ENCODE results near the gene SHOX. TPM values are rescaled to one million over a fixed set of nuclear protein-coding genes. Genes with fewer than 3 reads are reported as not detected.

The SHOX gene
- total RNA-seq, 1 experiment from 2014 or later = not detected

- no peaks in the 10 kb centered on the region for H3K27me3 ChIP-seq
- no peak for DNase-seq
- H3K36me3 ChIP-seq = no peaks in the 10 kb centered on the region
- no peak overlapping the region for H3K4me3 ChIP-seq
- H3K9me3 ChIP-seq = no peaks in the 10 kb centered on the region
Observed at GRCh38 chrX:675955-676295, 45.3 kb downstream of the SHOX start.

GRCh38 chrX:677376-677775 lies 46.8 kb downstream of the SHOX start:
- Histone ChIP-seq H3K27me3 (no peaks in the 10 kb centered on the region; the same call in 1 of the 2 replicates), H3K4me3 (no peak overlapping the region), H3K36me3 (no peaks in the 10 kb centered on the region), H3K9me3 (no peaks in the 10 kb centered on the region)
- no peak for DNase-seq

GRCh38 chrX:679291-679979 lies 48.8 kb downstream of the SHOX start:
- Histone ChIP-seq H3K36me3 (no peaks in the 10 kb centered on the region), H3K27me3 (no peaks in the 10 kb centered on the region; the same call in 1 of the 2 replicates), H3K9me3 (no peaks in the 10 kb centered on the region), H3K4me3 (no peak overlapping the region)
- no peak for DNase-seq

- Histone ChIP-seq H3K9me3 (no peaks in the 10 kb centered on the region), H3K27me3 (no peaks in the 10 kb centered on the region; the same call in 1 of the 2 replicates), H3K36me3 (no peaks in the 10 kb centered on the region), H3K4me3 (no peak overlapping the region)
- no peak for DNase-seq
Observed at GRCh38 chrX:680062-680461, 49.5 kb downstream of the SHOX start.

- H3K36me3 ChIP-seq = no peaks in the 10 kb centered on the region
- DNase-seq = no peak
- no peaks in the 10 kb centered on the region; the same call in 1 of the 2 replicates for H3K27me3 ChIP-seq
- no peaks in the 10 kb centered on the region for H3K9me3 ChIP-seq
- no peak overlapping the region for H3K4me3 ChIP-seq
Observed at GRCh38 chrX:681989-682388, 51.4 kb downstream of the SHOX start.

- no peak for DNase-seq
- Histone ChIP-seq H3K36me3 (no peaks in the 10 kb centered on the region), H3K9me3 (no peaks in the 10 kb centered on the region), H3K27me3 (no peaks in the 10 kb centered on the region; the same call in 1 of the 2 replicates), H3K4me3 (no peak overlapping the region)
Observed at GRCh38 chrX:682892-683291, 52.3 kb downstream of the SHOX start.

GRCh38 chrX:683576-683975 lies 53.0 kb downstream of the SHOX start:
- H3K27me3 ChIP-seq = no peaks in the 10 kb centered on the region; the same call in 1 of the 2 replicates
- DNase-seq = no peak
- H3K36me3 ChIP-seq = no peaks in the 10 kb centered on the region
- no peaks in the 10 kb centered on the region for H3K9me3 ChIP-seq
- H3K4me3 ChIP-seq = no peak overlapping the region

- DNase-seq = no peak
- no peaks in the 10 kb centered on the region for H3K36me3 ChIP-seq
- H3K27me3 ChIP-seq = no peaks in the 10 kb centered on the region; the same call in 1 of the 2 replicates
- no peaks in the 10 kb centered on the region for H3K9me3 ChIP-seq
- H3K4me3 ChIP-seq = no peak overlapping the region
Observed at GRCh38 chrX:685120-686032, 54.8 kb downstream of the SHOX start.

- no peaks in the 10 kb centered on the region for H3K36me3 ChIP-seq
Observed at GRCh38 chrX:689983-690382, 59.4 kb downstream of the SHOX start.

GRCh38 chrX:694800-695199 lies 64.2 kb downstream of the SHOX start:
- H3K27me3 ChIP-seq = no peaks in the 10 kb centered on the region; the same call in 1 of the 2 replicates
- no peaks in the 10 kb centered on the region for H3K36me3 ChIP-seq
- H3K9me3 ChIP-seq = no peaks in the 10 kb centered on the region
- no peak overlapping the region for H3K4me3 ChIP-seq
- DNase-seq = no peak

More at GRCh38 chrX:689983-690382, 59.4 kb downstream of the SHOX start:
- no peaks in the 10 kb centered on the region for H3K27me3 ChIP-seq
- no peak for DNase-seq
- H3K9me3 ChIP-seq = no peaks in the 10 kb centered on the region
- no peak overlapping the region for H3K4me3 ChIP-seq

GRCh38 chrX:698206-698605 lies 67.6 kb downstream of the SHOX start:
- H3K9me3 ChIP-seq = no peaks in the 10 kb centered on the region
- DNase-seq = no peak
- H3K27me3 ChIP-seq = no peaks in the 10 kb centered on the region; the same call in 1 of the 2 replicates
- H3K4me3 ChIP-seq = no peak overlapping the region
- H3K36me3 ChIP-seq = no peaks in the 10 kb centered on the region

- no peaks in the 10 kb centered on the region; the same call in 1 of the 2 replicates for H3K27me3 ChIP-seq
- H3K36me3 ChIP-seq = no peaks in the 10 kb centered on the region
- no peak overlapping the region for H3K4me3 ChIP-seq
- no peak for DNase-seq
- no peaks in the 10 kb centered on the region for H3K9me3 ChIP-seq
Observed at GRCh38 chrX:700936-701335, 70.3 kb downstream of the SHOX start.

- Histone ChIP-seq H3K4me3 (no peak overlapping the region), H3K27me3 (no peaks in the 10 kb centered on the region; the same call in 1 of the 2 replicates)
Observed at GRCh38 chrX:701673-702072, 71.1 kb downstream of the SHOX start.

GRCh38 chrX:703466-703865 lies 72.9 kb downstream of the SHOX start:
- Histone ChIP-seq H3K4me3 (no peak overlapping the region), H3K9me3 (no peaks in the 10 kb centered on the region), H3K27me3 (no peaks in the 10 kb centered on the region; the same call in 1 of the 2 replicates), H3K36me3 (no peaks in the 10 kb centered on the region)
- no peak for DNase-seq

More at GRCh38 chrX:701673-702072, 71.1 kb downstream of the SHOX start:
- H3K9me3 ChIP-seq = no peaks in the 10 kb centered on the region
- no peak for DNase-seq
- H3K36me3 ChIP-seq = no peaks in the 10 kb centered on the region

- Histone ChIP-seq H3K9me3 (no peaks in the 10 kb centered on the region), H3K4me3 (no peak overlapping the region), H3K36me3 (no peaks in the 10 kb centered on the region), H3K27me3 (no peaks in the 10 kb centered on the region)
- peak; percentile 9 for DNase-seq
Observed at GRCh38 chrX:703866-704265, 73.3 kb downstream of the SHOX start.

Data from MG63 (cell line).